RPMI7951 (cell line): Measurements from ENCODE around the gene ADAMTS17. TPM values are rescaled to one million over a fixed set of nuclear protein-coding genes. Genes with fewer than 3 reads are reported as not detected.

ENCODE experiments used
- DNase-seq: peaks from one replicate; pipeline ENCODE4 v3.0.0-alpha.2; 2012; ENCODE audit warnings: low read depth
- total RNA-seq: library from RNA; depleted of rRNA; stranded (reverse); fragments of >200 nt; shearing (Covaris generic); gene quantifications from 2 replicates; pipeline ENCODE4 v1.2.3, GENCODE V29; 2014

ADAMTS17 gene
- total RNA-seq, 1 experiment from 2014 or later: 1.6 TPM

DNA sequence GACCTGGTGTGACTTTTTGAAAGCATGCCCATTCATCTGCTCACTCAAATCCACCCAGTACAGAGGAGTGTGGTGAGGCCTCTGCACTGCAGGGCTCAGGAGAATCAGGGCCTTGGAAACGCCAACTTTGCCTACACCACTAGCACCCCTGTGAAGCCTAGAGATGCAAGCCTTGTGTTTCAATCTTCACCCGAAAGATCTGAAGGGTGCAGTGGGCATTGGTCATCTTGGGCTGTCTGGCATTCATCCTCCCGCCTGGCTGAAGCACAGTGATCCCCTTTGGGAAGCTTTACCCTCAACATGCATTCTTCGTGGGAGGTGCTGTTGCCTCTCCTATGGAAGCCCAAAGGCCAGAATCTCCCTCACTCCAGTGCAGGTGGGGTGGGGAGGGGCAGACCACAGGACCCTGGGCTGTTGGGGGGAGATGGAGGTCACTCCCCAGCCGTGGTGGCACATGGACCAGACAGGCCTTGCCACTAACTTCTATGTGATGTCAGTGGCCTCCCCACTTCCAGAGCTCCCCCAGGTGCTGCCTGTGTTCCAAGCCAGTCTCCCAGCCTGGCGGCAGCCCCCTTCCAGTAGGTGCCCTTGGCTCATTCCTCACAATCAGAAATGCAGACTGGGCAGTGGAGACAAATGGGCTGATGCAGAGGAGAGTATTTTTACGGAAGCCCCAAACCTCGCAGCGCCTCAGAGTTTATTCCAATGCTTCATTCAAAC lies 92.5 kb downstream of the ADAMTS17 start:
- DNase-seq: no peak

DNA sequence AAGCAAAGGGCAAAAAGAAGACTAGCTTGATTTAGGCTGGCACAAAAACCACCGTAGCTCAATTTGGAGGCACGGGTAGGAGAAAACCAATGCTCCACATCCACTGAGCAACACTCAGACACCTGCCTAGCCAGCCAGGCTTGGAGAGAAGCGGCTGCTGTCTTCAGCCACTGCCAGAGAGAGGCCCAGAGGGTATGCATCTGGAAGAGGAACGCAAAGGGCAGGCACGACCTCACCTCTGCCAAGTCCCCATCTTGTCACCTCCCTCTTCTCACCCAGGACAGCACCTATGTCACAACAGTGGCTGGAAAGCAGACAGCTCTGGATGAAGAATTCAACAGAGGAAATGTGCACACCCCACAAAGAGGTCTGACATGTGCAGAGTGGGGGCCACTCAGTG lies 93.5 kb downstream of the ADAMTS17 start:
- DNase-seq: no peak

DNA sequence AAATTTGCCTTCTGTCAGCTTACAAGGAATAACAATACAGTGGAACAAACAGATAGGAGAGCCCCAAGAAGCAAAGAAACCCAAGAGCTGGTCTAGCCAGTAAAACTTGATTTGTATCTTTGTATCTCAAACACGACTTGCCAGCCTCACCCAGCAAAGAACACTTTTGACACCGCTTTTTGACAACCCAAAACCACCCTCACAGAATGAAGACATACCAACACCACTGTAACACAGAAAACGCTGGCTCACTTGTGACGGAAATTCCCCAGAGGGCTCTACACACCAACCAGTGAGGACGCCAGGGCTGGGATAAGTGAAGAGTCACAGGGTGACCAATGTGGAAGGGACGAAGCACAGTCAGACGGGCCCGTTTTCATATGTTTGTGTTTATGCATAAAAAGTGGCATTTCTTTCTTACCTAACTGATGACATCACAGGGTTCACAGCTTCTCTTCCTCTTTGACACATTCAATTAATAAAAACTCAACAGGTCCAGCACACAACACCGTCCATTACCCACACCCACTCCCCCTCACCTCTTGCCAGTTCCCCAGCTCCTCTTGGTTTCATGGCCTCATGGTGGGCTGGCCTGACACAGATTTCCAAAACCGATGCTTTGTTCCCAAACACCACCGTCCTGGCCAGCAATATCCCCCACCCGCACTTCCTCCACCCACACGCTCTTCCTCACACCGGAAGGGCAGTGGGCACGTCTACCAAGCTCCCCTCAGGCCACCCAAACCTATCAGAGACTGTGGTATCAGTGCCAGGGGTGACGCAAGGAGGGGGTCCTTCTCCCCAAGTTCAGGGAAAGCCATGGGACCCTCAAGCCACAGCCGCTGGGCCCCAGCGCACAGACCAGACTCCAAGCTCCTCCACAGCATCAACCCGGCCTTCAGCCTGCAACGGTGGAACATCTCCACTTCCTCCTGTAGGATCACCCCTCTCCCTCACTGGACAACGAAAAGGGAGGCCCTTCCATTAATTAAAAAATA lies 94.2 kb downstream of the ADAMTS17 start:
- no peak for DNase-seq

DNA sequence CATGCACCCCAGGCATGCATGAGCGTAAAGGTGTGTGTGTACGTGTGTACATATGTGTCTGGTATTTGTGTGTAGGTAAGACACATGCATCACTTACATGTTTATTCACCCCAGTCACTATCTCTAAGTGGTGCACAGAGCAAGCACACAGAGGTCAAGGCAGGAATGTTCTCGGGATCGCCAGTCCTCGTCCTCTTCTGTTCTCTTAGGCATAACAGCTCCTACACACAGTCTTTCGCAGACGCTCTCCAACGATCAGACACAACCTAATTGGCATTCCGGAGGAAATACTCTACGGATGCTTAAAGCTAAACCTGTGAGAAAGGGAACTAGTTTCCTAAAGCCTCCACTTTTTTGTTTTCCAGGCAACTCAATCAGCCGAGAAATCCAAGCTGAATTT lies 95.9 kb downstream of the ADAMTS17 start:
- no peak for DNase-seq

DNA sequence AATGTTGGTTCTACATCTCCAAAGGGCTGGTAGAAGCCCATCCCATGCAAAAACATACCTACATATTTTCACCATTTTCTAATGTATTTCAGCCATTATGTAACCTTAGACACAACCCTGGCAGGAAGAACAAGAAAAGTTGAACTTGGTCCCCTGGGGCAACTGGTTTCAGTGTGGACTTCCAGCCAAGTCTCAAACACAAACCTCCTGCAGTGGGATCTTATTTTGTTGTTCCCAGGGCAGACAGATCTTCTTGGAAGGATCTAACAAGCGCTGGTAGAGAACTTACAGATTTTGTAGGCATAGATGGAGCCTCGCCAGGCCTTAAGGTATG lies 96.3 kb downstream of the ADAMTS17 start:
- DNase-seq: no peak

DNA sequence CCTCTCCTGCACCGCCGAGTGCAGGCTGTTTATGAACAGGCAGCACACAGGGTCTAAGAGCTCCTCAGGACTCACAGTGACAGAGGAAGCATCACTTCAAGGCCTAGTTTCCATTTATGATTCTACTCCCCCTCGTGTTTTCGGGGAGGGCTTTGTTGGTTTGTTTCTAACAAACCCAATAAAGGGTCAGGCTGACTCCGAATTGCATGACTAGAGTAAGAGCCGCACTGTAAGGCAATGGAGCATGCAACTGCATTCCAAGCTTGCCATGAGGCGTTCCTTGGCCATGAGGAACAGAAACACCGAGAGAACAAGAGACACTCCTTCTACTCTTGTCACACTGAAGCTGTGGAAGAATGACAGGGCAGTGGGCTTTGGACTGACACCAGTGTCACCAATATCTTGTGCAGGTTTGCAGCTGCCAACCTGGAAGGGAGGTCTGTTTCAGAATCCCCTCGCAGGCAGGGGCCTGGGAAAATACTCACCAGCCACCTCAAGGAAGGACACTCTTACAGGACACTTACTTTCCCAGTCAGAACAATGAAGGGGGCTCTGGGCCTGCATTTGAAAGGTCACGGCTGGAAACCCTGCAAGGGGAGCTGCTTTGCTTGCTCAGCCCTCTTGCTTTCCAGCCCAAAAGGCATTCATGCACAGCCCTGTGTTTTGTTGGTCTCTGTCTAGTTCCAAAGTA lies 96.8 kb downstream of the ADAMTS17 start:
- no peak for DNase-seq

DNA sequence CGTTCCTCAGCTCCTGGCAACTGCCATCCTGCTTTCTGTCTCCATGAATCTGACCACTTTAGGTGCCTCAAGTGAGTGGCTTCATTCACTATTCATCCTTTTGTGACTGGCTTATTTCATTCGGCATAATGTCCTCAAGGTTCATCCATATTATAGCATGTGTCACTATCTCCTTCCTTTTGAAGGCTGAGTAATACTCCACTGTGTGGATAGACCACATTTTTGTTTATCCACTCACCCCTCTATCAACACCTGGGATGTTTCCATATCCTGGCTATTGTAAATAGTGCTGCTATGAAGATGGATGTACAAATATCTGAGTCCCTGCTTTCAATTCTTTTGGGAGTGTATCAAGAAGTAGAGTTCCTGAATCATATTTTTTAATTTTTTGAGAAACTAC lies 98.8 kb downstream of the ADAMTS17 start:
- DNase-seq: no peak

DNA sequence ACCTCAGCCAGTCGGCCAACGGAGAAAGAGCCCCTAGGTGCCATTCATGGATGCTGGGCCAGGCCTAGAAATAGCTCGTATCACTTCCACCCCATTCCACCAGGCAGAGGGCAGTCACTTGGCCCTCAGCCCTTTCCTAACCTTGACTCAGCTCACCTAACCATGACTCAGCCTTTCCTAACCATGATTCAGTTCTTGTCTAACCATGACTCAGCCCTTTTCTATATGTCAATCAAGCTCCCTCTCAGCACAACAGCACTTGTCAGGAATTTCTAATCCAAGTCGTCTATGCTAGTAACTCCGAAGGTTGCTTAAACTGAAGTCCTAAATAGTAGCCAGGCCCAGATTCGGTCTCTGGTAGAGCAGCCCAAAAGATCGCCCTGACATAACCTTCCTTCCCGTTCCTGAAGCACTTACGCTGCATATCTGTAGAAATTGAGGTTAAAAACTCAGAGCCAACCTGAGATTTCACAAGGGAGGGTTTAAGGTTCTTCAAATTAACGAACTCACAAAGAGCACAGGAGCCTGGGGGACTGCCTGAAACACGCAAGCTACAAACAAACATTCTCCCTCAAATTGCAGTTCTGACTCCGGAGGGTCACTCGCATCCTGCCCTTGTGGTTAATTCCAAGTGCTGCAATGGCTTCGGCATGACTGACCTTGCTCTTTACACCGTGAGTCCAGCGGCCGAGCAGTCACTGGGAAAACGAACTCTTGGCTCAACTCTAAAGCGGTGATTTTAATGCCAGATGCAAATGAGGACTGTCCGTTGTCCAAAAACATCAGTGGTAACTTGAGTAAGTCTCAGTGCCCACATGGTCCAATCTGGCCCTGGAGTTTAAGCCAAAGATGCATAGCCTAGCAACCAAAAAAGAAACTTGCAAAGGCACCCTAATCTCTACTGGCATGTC lies 99.9 kb downstream of the ADAMTS17 start:
- peak; percentile 81 for DNase-seq

DNA sequence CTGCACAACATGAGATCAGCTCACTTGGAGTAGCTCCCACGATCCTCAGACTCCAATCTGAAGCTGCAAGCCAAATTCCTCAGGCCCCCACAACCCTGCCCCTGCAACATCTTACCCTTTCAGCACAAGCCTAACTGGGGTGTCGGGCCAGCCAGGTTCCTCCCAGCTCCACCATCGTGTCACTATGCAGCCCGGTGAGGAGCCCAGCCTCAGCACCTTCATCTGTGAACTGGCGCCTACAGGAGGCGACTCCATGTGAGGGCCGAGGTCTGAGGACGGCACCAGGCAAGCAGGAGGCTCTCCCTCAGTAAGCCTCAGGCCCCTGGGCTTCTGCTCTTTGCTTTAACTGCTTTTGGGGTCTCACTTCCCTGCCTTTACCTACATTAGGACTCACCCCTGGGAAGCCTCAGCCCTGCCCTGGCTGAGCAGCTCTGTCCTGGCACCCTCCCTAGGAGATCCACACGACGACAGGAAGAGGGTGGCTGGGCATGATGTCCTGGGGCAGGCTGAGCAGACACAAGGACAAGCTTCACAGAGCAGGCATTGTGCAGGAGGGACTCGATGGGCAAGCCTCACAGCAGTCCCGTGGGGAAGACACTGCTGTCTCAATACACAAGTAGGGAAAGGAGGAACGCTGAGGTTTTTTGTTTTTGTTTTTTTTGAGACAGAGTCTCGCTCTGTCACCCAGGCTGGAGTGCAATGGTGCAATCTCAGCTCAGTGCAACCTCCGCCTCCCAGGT lies 104.6 kb downstream of the ADAMTS17 start:
- DNase-seq: peak; percentile 32

DNA sequence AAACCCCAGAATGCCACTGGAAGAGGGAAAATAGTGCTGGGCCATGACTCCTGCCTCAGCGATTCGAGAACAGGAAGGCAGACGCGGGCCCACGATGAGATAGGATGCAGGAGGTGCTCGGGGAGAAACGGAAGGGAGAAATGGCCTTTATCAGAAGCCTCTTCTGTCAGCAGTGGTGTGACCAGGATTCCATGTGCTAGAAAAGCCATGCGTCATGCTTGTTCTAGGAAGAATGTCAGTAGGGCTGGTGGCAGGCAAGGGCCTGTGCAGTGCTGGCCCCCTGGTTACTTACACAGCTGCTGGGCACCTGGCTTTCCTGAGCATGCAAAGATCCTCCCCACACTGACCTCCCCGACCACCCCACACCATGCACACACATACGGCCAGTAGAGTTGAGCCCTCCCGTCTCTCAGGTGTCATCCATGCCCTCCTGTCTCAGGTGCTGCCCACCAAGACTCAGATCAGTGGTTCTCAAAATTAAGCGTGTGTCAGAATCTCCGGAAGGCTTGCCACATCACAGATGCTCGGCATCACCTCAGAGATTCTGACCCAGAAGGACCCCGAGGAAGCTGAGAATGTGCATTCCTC lies 106.7 kb downstream of the ADAMTS17 start:
- DNase-seq: no peak

DNA sequence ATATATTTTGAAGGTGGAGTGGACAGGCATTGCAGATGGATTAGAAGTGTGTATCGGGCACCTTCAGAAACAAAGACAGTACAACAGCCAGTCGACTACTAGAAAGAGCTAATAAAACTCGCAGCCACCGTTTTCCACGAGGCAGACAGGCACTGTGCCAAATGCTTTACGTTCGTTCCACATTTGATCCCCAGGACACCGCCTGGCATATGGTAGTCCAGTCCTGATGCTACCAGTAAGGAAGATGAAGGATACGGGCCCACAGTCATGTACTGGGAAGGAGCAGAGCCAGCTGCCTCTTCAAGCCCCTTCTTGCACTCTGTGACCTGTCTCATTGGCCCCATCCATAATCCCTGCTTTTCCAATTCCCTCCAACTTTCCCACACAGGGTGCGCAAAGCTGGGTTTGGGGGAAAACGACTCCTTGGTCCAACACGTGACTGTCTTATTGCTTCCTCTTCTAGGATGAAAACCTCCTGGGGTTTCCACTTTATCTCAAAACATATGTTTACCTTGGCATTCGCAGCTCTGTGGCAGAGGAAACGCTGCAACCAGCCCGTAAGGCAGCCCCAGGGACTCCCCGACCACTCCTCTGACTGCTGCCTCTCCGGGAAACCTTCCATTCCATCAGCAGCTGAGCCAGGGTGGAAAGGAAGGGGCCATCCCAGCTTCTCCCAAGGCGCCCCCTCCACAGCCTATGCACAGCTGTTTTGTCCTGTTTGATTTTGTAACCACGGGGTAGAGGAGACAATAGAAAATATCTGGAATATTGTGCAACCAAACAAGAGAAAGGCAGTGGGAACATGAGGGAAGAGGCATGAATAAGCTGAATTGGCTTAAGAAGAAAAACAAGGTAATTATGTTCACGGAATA lies 107.4 kb downstream of the ADAMTS17 start:
- DNase-seq: no peak

DNA sequence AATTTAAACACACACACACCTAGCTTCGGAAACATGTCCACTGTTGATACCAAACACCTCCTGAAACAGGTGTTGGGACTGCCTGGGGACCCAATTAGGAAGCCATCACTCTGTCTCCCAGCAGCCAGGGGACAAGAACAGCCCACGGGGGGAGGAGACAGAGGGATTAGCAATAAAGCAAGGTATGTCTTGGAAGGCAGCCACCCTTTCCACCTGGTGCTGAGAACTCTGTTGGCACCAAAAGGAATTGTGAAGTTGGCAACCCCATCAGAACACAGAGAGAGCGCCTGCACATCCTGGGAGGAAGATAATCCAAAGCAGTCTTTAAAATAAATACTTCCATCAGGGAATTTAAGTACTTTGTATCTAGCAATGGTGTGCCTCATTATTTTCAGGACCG lies 111.0 kb downstream of the ADAMTS17 start:
- no peak for DNase-seq

DNA sequence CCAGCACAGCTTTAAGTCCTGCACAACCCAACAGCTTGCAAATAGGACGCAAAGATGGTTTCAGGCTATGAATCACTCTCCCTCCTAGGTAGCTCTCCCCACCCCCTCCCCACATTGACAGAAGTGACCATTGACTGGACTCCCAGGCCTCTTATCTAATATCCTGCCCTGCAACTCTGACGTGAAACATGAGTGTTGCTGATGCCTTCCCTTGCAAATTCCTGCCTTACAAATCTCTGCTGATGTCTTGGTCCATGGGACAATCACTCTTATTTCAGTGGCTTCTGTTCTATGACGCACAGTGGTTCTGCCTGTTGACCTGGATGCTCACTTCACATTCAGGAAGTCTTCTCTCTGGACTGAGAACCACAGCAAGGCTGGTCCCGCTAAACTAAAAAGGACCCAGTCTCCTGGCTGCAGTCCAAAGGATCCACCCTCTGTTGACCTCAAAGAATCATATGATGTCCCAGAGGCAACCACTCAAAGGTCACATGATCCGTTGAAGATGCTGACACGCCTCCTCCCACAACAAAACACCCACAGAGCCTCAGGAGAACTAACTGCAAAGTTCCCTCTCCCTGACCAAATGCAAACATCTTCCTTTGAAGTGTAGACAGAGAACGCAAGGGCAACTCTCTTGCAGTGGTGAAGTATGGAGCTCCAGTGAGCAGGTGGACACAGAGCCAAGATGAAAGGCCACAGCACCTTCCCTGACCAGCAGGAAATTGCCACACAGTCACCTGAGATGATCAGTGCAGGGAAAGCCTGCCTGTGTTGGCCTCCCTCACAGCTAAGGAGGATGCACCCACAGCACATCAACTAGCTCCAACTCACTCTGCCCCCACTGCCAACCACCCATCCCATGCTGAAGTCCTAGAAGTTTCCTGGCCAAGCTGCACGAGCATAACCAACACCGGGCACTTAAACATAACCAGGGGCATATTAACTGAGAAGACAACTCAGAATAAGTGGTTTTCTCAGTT lies 112.3 kb downstream of the ADAMTS17 start:
- no peak for DNase-seq

DNA sequence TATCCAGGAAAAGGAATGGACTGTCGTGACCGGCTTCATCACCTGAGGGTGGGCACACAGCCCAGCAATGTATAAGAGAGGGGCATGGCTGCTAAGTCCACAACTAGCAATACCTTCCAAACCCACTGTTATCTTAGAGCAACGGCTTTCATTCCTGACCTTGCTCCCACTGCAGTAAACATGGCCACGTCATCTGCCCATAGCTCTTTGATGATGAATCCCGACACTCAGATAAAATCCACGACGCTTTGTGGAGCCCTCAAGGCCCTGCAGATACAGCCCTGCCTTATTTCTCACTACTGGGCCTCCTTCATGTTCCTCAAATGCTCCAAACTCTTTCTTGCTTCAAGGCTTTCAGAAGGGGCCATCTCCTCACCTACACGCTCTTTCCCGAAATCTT lies 114.0 kb downstream of the ADAMTS17 start:
- DNase-seq: no peak

DNA sequence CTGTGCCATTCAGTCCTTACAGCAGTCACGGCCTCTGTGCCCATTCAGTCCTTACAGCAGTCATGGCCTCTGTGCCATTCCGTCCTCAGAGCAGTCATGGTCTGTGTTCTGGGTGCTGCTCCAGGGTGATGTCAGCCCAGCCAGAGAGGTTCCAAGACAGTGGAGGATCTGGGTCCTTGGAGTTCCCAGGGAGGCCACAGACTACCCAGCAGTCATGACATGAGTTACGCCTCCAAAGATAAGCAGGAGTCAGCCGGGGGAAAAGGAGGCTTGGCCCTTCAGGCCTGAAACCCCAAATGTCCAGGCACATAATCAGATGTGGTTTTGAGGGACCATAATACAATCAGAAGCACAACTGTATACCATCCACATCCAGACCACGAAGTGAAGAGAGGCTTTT lies 115.7 kb downstream of the ADAMTS17 start:
- no peak for DNase-seq

DNA sequence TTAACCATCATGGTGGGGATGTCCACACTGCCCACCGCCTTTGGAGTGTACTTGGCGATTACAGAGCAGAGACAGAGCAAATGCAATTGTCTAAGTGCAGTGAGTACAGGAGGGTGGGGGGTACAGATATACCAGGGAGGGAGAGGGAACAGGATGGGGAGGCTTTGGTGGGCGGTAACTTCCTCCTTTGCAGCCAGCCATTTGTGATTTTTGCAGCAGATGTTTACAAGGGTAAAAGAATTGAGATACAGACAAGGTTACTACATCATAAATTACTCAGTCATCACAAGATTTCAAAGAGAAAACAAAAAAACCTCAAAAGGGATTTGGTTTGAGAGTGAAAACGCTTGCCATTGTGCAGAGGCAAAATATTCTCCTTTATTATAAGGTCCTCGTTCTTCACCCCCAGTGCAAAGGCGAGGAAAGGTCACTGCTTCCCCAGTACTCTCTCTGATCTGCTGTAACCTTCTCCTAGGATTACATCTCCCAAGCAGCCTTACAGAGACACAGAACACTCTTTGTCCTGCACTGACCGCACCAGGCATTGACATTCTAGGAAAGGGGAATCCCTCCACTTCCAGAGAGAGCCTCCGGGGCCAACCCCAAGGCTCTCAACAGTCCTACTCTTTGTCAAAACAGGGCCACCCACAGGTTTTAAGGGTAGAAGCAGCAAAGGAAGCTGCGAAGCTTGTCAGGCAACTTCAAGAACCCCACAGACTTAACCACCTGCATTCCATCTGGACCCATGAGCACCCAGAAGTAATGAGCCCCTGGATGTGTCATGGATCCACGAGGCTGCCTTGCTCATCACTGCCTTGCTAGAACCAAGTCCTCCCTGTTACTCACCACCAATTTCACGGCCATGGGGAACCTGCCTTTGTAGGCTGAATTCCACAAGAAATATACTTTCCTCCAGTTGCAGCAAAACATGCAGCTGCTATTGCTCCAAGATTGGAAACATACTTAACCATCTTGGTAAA lies 117.3 kb downstream of the ADAMTS17 start:
- peak; percentile 72 for DNase-seq

DNA sequence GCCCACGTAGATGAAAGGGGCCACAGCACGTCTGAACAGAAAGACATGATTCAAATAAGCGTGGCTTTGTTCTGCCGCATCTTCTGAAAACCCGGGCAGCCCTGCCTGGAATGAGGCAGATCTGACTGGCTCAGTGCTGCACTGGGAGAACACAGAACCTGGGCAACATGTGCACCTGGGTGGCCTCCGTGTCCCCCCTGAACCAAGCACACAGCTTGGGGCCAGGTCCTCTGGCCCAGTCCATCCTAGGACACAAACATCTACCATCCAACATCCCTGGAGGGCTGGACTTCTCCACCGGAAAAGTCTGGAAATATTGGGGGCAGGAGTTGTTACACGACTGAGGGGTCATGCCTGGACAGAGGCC lies 119.4 kb downstream of the ADAMTS17 start:
- no peak for DNase-seq
